AG04450 (cell line): ENCODE data around the gene TBCD. TPM values are rescaled to one million over a fixed set of nuclear protein-coding genes. Genes with fewer than 3 reads are reported as not detected.

Experiments
- CTCF ChIA-PET: fragments of 300-600, 350-600 bp; formaldehyde crosslinking; extraction: SDS; loops from one replicate; lab custom pipeline; 2022; ENCODE audit warnings: antibody characterized with exemption, inconsistent platforms; lab: Charles Lee
- POLR2A ChIA-PET: fragments of 350-600 bp; formaldehyde crosslinking; extraction: SDS; loops from one replicate; lab custom pipeline; 2021; ENCODE audit warnings: antibody characterized with exemption, inconsistent platforms; lab: Yijun Ruan, JAX
- DNase-seq: peaks from one replicate; pipeline ENCODE4 v3.0.0-alpha.2; 2011; ENCODE audit warnings: low read depth, low spot score
- H3K27ac ChIP-seq: one replicate; pipeline ENCODE4 v1.5.1; 2012; ENCODE audit warnings: low read depth, low read length, control low read depth
- H3K27me3 ChIP-seq: one replicate; pipeline ENCODE4 v1.6.0; 2012; ENCODE audit warnings: low read length; ENCODE audit not compliant: control insufficient read depth, insufficient read depth
- H3K4me3 ChIP-seq: 2 replicates; pipeline ENCODE4 v1.5.1; 2011; ENCODE audit warnings: mild to moderate bottlenecking, low read depth, low read length, control low read depth
- H3K9me3 ChIP-seq: 2 replicates; pipeline ENCODE4 v1.5.1; 2012; ENCODE audit warnings: low read length; ENCODE audit not compliant: control insufficient read depth, insufficient read depth
- CTCF ChIP-seq: IDR thresholded peaks from 2 replicates; pipeline ENCODE4 v1.5.1; 2011; ENCODE audit warnings: low read depth, low read length, control low read depth, inconsistent platforms
- polyA plus RNA-seq: library from polyadenylated mRNA; depleted of rRNA; stranded (reverse); fragments of >200 nt; gene quantifications from 2 replicates; pipeline ENCODE4 v1.2.3, GENCODE V29; 2011

TBCD gene
- polyA plus RNA-seq, 1 experiment: 28.5 TPM

- Histone ChIP-seq H3K27ac (no peak overlapping the region), H3K9me3 (peaks cover 5% of the 10 kb centered on the region; the same call in 1 of the 2 replicates), H3K4me3 (no peak overlapping the region), H3K27me3 (no peaks in the 10 kb centered on the region)
- ChIA-PET POLR2A (no interaction called here), CTCF (interaction anchor here (1.7 kb wide), 1 partner anchor 130 kb away, joined by 4 read pairs; no protein-coding TSS in a partner anchor)
- no peak for DNase-seq
- TF ChIP-seq CTCF: no peak
Measured at GRCh38 chr17:82911822-82912221, 160.0 kb downstream of the TBCD start.

GRCh38 chr17:82912484-82913089 lies 160.7 kb downstream of the TBCD start:
- ChIA-PET POLR2A (no interaction called here), CTCF (interaction anchor here (0.6 to 2.9 kb wide), 3 partner anchors 129 to 132 kb away, joined by 4 to 15 read pairs (median 5); no protein-coding TSS in a partner anchor)

GRCh38 chr17:82913304-82914043 lies 161.6 kb downstream of the TBCD start:
- Histone ChIP-seq H3K27me3 (no peaks in the 10 kb centered on the region), H3K9me3 (peaks cover 5% of the 10 kb centered on the region; the same call in 1 of the 2 replicates), H3K27ac (no peak overlapping the region), H3K4me3 (no peak overlapping the region)
- ChIA-PET POLR2A (no interaction called here), CTCF (interaction anchor here (1.1 to 2.9 kb wide), 2 partner anchors 16 to 132 kb away, joined by 3 to 15 read pairs; no protein-coding TSS in a partner anchor)
- no peak for DNase-seq
- TF ChIP-seq CTCF: peak; percentile 31; the same call in 1 of the 2 replicates

More at GRCh38 chr17:82912484-82913089, 160.7 kb downstream of the TBCD start:
- TF ChIP-seq CTCF: no peak
- H3K4me3 ChIP-seq: no peak overlapping the region
- no peak overlapping the region for H3K27ac ChIP-seq
- peaks cover 5% of the 10 kb centered on the region; the same call in 1 of the 2 replicates for H3K9me3 ChIP-seq
- DNase-seq: no peak
- no peaks in the 10 kb centered on the region for H3K27me3 ChIP-seq

- no peak for DNase-seq
- Histone ChIP-seq H3K9me3 (peaks cover 5% of the 10 kb centered on the region; the same call in 1 of the 2 replicates), H3K4me3 (no peak overlapping the region), H3K27ac (no peak overlapping the region), H3K27me3 (no peaks in the 10 kb centered on the region)
- TF ChIP-seq CTCF: peak; percentile 60
- ChIA-PET CTCF (interaction anchor here (0.6 to 2.9 kb wide), 4 partner anchors 15 to 217 kb away, joined by 3 to 15 read pairs (median 3); no protein-coding TSS in a partner anchor), POLR2A (interaction anchor here (0.9 kb wide), 1 partner anchor 954 kb away, joined by 3 read pairs; no protein-coding TSS in a partner anchor)
Measured at GRCh38 chr17:82914375-82914774, 162.5 kb downstream of the TBCD start.
